ENCODE results near the gene GALNT17. TPM values are rescaled to one million over a fixed set of nuclear protein-coding genes. Genes with fewer than 3 reads are reported as not detected.

GALNT17 gene
- total and polyA plus RNA-seq, 12 donors: 0.94 to 37.5 (median 8.1) TPM

GRCh38 chr7:71553306-71553705, 421.4 kb downstream of the GALNT17 start:
- Histone ChIP-seq H3K27me3 (no peaks in the 10 kb centered on the region), H3K4me3 (no peak overlapping the region), H3K27ac (no peak overlapping the region), H3K9me3 (replicated peaks in 1 of 3) (no peaks in the 10 kb centered on the region), H3K36me3 (replicated peaks in 1 of 2) (no peaks in the 10 kb centered on the region), H3K4me1 (replicated peaks in 1 of 2) (no peaks in the 10 kb centered on the region)
- intact Hi-C loops (cut with DNase I): no loop called here
- WGBS, 4 donors: 63 to 72% (median 66%) methylated on average over 1 of the region's 1 CpG
- TF ChIP-seq CTCF (IDR thresholded peaks at IDR 0.05): no peak
- no peak for TF ChIP-seq POLR2A (IDR thresholded peaks at IDR 0.05)
- no peak for DNase-seq

GRCh38 chr7:71555758-71556157, 423.8 kb downstream of the GALNT17 start:
- TF ChIP-seq POLR2A (IDR thresholded peaks at IDR 0.05): no peak
- no peak for TF ChIP-seq CTCF (IDR thresholded peaks at IDR 0.05)
- no peak overlapping the region for H3K27ac ChIP-seq
- no peak for DNase-seq
- H3K36me3 ChIP-seq (replicated peaks in 1 of 2): no peaks in the 10 kb centered on the region
- H3K4me1 ChIP-seq (replicated peaks in 1 of 2): no peaks in the 10 kb centered on the region
- 85 to 92% (median 90%) methylated on average over 8 of the region's 8 CpGs for WGBS, 4 donors
- H3K9me3 ChIP-seq (replicated peaks in 1 of 3): no peaks in the 10 kb centered on the region
- no peaks in the 10 kb centered on the region for H3K27me3 ChIP-seq
- H3K4me3 ChIP-seq: no peak overlapping the region
- intact Hi-C loops (cut with DNase I): no loop called here

- 54 to 61% (median 58%) methylated on average over 6 of the region's 6 CpGs for WGBS, 4 donors
- Histone ChIP-seq H3K4me3 (no peak overlapping the region), H3K4me1 (replicated peaks in 1 of 2) (no peaks in the 10 kb centered on the region), H3K9me3 (replicated peaks in 1 of 3) (no peaks in the 10 kb centered on the region), H3K27me3 (no peaks in the 10 kb centered on the region), H3K27ac (no peak overlapping the region), H3K36me3 (replicated peaks in 1 of 2) (no peaks in the 10 kb centered on the region)
- TF ChIP-seq POLR2A (IDR thresholded peaks at IDR 0.05) (no peak), CTCF (IDR thresholded peaks at IDR 0.05) (no peak)
- no peak for DNase-seq
- intact Hi-C loops (cut with DNase I): no loop called here
Measured at GRCh38 chr7:71558806-71559613, 427.1 kb downstream of the GALNT17 start.

GRCh38 chr7:71560354-71560995, 428.5 kb downstream of the GALNT17 start:
- Histone ChIP-seq H3K36me3 (replicated peaks in 1 of 2) (no peaks in the 10 kb centered on the region), H3K27ac (no peak overlapping the region), H3K27me3 (no peaks in the 10 kb centered on the region), H3K4me3 (no peak overlapping the region), H3K4me1 (replicated peaks in 1 of 2) (no peaks in the 10 kb centered on the region), H3K9me3 (replicated peaks in 1 of 3) (no peaks in the 10 kb centered on the region)
- no peak for DNase-seq
- 56 to 68% (median 60%) methylated on average over 8 to 10 of the region's 10 CpGs for WGBS, 4 donors
- TF ChIP-seq CTCF (IDR thresholded peaks at IDR 0.05) (no peak), POLR2A (IDR thresholded peaks at IDR 0.05) (no peak)
- intact Hi-C loops (cut with DNase I): no loop called here
